HG03442 (cell line): ENCODE results near the gene RIN3.

ENCODE experiments used
- ATAC-seq: cut with Tn5 transposase; IDR thresholded peaks from one replicate; pipeline ENCODE4 v1.9.1; 2021; ENCODE audit warnings: mild to moderate bottlenecking, moderate library complexity; ENCODE audit not compliant: unreplicated experiment

The RIN3 gene

DNA sequence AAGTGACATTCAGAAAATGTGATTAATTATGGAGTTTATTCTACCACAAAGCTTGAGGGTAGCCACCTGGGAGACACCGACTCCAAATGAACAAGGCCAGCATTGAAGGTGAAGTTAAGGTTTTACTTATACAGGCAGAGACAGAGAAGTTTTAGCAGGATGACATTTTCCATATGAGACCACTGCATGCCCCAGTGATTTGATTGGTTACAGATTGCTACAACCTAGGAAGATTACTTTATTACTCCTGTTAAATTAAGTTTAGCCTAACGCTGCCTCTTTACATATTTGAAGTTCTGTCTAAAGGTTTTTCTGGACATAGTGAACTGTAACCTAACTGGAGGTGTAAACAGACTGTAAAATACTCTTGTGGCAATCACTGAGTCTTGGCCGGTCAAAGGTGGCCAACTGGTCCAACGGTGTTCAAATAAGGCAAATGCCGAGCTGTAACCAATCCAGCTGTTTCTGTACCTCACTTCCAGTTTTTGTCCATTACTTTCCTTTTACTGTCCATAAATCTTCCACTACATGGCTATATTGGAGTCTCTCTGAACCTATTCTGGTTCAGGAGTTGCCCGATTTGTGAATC, 57.2 kb downstream of the RIN3 start:
- ATAC-seq: no peak

DNA sequence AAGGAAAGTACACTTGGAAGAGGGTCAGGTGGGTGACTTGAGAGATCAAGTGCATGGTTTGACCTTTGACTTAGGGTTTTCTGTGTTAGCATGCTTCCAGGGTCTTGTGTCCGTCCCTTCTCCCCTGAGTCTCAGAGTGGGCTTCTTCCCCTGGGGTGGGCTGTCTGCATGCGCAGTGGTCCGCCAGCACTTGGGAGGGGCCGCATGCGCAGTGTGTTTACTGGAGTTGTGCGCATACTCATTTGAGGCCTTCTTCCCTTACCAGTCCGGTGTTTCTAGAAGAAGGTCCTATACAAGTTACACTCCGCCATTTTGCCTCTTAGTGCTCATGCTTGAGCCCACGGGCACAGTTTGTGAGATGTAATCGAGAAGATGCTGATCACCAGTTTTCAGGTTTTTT, 58.5 kb downstream of the RIN3 start:
- no peak for ATAC-seq

GRCh38 chr14:92573761-92574498, 60.3 kb downstream of the RIN3 start:
- ATAC-seq: no peak

DNA sequence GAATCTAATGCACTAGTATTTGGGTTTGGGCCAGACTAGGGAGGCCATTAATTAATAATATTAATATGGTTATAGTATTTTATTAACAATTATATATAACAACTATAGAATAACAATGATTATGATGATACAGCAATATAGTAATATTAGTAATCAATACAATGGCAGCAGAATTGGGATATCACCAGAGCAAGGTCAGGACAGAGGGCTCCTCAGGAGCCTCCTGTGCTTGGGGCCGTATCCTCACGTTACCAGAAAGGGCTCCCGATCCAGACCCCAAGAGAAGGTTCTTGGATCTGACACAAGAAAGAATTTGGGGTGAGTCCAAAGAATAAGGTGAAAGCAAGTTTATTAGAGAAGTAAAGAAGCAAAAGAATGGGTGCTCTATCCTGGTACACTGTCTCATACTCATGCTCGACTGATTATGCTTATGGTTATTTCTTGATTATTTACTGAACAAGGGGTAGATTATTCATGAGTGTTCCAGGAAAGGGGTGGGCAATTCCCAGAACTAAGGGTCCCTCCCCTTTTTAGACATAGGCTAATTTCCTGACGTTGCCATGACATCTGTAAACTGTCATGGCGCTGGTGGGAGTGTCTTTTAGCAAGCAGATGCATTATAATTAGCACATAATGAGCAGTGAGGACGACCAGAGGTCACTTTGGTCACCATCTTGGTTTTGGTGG, 61.6 kb downstream of the RIN3 start:
- ATAC-seq: no peak

DNA sequence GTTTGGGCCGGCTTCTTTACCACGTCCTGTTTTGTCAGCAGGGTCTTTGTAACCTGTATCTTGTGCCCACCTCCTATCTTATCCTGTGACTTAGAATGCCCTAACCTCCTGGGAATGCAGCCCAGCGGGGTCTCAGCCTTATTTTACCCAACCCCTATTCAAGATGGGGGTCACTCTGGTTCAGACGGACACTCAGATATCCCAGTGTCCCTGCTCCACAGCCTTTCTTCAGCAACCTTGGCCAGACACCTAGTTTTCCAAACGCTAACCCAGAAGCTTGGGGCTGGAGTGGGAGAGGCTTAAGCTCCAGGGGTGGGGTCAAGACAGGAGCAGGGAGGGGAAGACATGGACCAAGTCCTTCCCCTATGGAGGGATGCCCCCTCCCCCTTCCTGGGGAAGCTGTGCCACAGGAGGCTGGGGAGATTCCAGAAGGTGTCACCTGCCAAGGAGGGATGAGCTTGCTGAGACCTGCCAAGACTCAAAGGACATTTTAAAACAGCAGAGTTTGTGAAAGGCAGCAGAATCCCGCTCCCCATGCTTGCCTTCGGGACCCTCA, 62.2 kb downstream of the RIN3 start:
- ATAC-seq: no peak

DNA sequence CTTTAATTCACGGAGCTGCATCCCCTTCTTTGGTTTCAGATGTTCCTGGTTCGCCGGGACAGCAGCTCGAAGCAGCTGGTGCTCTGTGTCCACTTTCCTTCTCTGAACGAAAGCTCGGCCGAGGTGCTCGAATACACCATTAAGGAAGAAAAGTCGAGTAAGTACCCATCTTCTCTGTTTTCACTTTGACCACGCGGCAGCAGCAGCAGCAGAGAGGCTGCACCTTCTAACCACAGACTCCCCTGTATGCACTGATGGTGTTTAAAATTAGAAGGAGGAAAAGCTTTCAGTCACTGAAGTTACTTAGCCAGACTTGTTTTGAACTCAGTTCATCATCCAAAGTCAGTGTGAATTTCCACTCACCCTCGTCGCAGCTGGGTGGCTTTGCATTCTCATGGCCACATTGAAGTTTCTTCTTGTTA, 63.8 kb downstream of the RIN3 start:
- peak; percentile 76 for ATAC-seq

DNA sequence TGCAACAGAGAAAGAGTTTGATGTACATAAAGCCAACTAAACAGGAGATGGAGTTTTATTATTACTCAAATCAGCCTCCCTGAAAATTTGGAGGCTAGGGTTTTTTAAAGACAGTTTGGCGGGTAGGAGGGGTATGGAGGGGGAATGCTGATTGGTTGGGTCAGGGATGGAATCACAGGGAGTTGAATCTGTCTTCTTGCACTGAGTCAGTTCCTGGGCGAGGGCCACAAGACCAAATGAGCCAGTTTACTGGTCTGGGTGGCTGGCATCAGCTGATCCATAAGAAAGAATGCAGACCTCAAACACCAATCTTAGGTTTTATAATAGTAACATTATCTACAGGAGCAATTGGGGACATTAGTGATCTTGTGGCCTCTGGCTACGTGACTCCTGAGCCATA, 64.9 kb downstream of the RIN3 start:
- no peak for ATAC-seq

DNA sequence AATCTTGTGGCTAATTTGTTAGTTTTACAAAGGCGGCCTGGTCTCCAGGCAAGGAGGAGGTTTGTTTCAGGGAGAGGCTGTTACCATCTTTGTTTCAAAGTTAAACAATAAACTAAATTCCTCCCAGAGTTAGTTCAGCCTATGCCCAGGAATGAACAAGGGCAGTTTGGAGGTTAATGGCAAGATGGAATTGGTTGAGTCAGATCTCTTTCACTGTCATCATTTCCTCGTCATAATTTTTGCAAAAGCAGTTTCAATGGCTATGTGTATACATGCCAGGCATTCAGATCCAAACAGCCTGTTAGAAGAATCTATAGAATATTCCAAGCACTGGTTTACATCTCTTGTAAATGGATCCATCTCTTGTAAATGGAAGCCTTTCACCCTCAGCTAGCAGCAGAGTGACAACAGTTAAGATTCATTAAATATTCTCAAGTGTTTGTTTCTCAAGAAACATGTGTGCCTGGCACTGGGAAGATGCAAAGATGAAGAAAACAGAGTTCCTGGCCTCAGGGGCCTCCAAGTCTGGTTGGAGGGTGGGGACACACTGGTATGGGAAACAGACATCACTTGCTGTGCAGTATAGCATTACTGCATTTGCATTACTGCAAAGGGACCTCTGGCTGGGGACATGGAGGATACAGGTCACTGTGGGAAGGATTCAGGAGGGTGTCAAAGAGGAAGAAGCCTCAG, 65.8 kb downstream of the RIN3 start:
- no peak for ATAC-seq

DNA sequence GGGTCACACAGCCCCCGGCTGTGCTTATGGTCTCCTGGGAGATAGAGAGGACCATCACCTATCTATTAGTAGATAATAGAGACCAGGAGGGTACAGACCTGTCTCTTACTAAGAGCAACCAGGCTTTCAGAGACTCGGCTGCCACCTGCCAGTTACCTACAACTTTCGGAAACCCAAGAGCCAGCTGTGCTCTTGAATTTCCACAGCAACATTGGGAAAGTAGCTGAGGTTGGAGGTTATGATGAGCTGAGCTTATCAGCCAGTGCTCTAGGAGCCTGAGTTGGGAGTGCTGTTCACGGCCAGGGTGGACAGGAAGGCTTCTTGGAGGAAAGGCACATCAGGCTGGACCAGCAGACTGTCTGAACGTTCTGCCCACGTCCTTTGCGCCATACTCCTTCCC, 67.6 kb downstream of the RIN3 start:
- ATAC-seq: no peak

- no peak for ATAC-seq
These were observed 68.5 kb downstream of the RIN3 start for GRCh38 chr14:92581966-92582566.

DNA sequence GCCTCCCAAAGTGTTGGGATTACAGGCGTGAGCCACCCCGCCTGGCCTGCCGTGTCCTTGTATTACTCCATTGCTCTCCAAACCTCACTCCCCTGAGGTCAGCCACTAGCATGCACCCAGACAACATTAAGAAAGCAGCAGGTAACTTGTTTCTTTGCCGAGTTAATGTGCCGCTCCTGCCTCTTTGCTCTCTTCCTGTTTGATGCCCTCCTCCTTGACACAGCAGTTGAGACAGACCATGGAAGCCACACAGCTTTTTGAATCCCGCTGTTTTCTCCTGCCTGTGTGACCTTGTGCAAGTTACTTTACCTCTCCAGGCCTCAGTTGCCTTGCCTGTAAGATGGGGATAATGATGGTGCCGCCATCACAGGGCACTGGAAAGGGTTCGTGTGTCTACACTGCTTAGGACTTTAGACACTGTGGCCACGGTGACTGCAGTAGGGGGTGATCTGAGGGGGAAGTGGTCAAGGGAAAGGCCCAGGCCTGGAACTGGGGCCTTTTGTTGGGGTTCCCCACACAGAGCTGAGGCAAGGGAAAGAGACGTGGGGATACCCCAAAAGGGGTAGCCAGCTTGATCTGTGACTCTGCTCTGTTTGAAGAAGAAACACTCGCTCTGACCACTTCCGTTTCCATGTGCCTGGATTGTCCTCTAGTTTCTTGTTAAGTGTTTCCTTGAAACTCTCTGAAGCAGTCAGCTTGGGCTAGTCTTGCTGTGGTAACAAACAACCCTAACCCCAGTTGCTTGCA, 69.3 kb downstream of the RIN3 start:
- ATAC-seq: peak; percentile 49

DNA sequence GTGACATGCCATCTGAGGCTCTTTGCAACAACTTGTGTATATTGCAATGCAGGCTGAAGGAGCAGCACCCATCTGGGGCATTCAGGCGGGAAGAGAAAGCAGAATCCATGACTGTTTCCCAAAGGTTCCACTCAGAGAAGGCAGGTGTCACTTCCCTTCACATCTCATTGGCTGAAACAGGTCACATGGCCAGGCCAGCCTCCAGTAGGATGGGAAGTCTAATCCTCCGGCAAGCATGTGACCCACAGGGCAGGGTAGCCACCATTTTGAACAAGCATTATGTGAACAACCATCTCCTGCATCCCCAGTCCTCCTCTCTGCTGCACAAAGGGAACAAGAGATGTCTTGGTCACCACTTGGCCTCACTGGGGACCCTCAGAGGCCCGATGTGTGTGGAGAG, 70.6 kb downstream of the RIN3 start:
- ATAC-seq: no peak

GRCh38 chr14:92584816-92585215, 71.2 kb downstream of the RIN3 start:
- ATAC-seq: no peak

GRCh38 chr14:92585981-92586937, 72.7 kb downstream of the RIN3 start:
- ATAC-seq: no peak

- no peak for ATAC-seq
These were observed 73.5 kb downstream of the RIN3 start for GRCh38 chr14:92586963-92587699.

DNA sequence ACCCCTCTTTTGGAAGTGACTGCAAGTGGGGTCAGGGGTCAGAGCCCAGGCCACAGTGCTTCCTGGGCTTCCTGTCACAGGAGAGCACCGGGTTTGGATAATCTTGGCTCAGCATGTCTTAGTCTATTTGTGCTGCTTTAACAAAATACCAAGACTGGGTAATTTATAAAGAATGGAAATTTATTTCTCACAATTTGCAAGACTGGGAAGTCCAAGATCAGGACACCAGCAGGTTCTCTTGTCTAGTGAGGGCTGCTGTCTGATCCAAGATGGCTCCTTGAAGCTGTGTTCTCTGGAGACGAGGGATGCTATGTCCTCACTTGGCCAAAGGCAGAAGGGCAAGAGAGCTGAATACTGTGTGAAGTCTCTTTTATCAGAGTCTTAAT, 74.1 kb downstream of the RIN3 start:
- no peak for ATAC-seq

DNA sequence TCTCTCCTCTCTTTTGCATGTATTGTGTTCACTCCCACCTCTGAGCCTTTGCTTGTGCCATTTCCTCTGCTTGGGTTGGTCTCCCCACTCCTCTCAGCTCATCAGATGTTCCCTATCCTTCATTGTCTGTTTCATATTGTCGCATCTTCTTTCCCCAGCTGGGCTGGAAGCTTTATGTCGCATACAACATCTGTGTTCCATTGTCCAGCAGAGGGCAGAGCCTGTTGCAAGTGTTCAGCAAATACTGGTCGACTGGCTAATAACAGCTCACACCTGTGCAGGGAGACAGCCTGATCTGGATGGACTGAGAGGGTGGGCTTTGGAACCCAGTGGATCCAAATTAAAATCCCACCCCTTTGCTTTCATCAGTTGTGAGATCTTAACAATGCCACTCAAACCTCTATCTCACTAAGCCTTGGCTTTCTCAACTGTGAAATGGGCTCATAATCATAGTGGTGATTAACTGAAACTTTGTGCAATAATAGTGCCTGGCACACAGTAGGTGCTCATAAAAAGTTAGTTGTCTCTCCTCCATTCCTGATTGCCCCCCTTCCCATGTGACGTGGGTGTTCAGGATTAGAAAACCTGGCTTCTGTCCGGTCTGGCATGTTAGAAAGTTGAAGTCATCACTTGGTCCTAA, 75.8 kb downstream of the RIN3 start:
- no peak for ATAC-seq

- ATAC-seq: no peak
These were observed 76.6 kb downstream of the RIN3 start for GRCh38 chr14:92590176-92590575.
